CD4-positive, alpha-beta T cell treated with Interleukin-15 for 4 hours (primary cell): Measurements from ENCODE around the gene TTC16.

Source experiments
- DNase-seq: peaks from one replicate; pipeline ENCODE4 v3.0.0-alpha.2; 2020; ENCODE audit warnings: low spot score

TTC16 gene

GRCh38 chr9:127720865-127721227, 5.0 kb downstream of the TTC16 start:
- DNase-seq: no peak

- DNase-seq: peak; percentile 39
Observed at GRCh38 chr9:127721391-127721821, 5.5 kb downstream of the TTC16 start.

- no peak for DNase-seq
Observed at GRCh38 chr9:127722055-127722745, 6.3 kb downstream of the TTC16 start.

GRCh38 chr9:127723013-127723412, 7.1 kb downstream of the TTC16 start:
- DNase-seq: no peak

GRCh38 chr9:127723444-127723843, 7.6 kb downstream of the TTC16 start:
- no peak for DNase-seq

- DNase-seq: no peak
Observed at GRCh38 chr9:127724012-127724411, 8.1 kb downstream of the TTC16 start.

- no peak for DNase-seq
Observed at GRCh38 chr9:127726871-127727270, 11.0 kb downstream of the TTC16 start.

- no peak for DNase-seq
Observed at GRCh38 chr9:127728808-127729207, 12.9 kb downstream of the TTC16 start.

- DNase-seq: no peak
Observed at GRCh38 chr9:127729522-127730256, 13.8 kb downstream of the TTC16 start.

GRCh38 chr9:127730262-127730661, 14.4 kb downstream of the TTC16 start:
- no peak for DNase-seq

GRCh38 chr9:127730799-127731410, 15.0 kb downstream of the TTC16 start:
- no peak for DNase-seq

GRCh38 chr9:127731938-127732337, 16.1 kb downstream of the TTC16 start:
- DNase-seq: no peak

GRCh38 chr9:127732444-127732843, 16.6 kb downstream of the TTC16 start:
- no peak for DNase-seq

GRCh38 chr9:127733614-127734013, 17.7 kb downstream of the TTC16 start:
- no peak for DNase-seq

- no peak for DNase-seq
Observed at GRCh38 chr9:127734247-127734746, 18.4 kb downstream of the TTC16 start.

- DNase-seq: peak; percentile 98
Observed at GRCh38 chr9:127734747-127735529, 19.1 kb downstream of the TTC16 start, which contains the start of gene TOR2A. TSS of gene TOR2A (minus strand) at chr9:127735294. CDS start at chr9:127735270, 24 bp downstream.

- DNase-seq: no peak
Observed at GRCh38 chr9:127735530-127736185, 19.8 kb downstream of the TTC16 start.

GRCh38 chr9:127738666-127739065, 22.8 kb downstream of the TTC16 start:
- no peak for DNase-seq

GRCh38 chr9:127739614-127740330, 23.9 kb downstream of the TTC16 start:
- DNase-seq: no peak

- DNase-seq: no peak
Observed at GRCh38 chr9:127741831-127742434, 26.1 kb downstream of the TTC16 start.
